HG03432 (cell line): Measurements from ENCODE around the gene CENPU.

ENCODE experiments used
- ATAC-seq: cut with Tn5 transposase; IDR thresholded peaks from one replicate; pipeline ENCODE4 v1.9.1; 2021; ENCODE audit warnings: mild to moderate bottlenecking, moderate library complexity; ENCODE audit not compliant: unreplicated experiment

The CENPU gene

GRCh38 chr4:184713887-184714286, 20.0 kb downstream of the CENPU start:
- ATAC-seq: no peak

- no peak for ATAC-seq
Observed at GRCh38 chr4:184712322-184712721, 21.6 kb downstream of the CENPU start.

DNA sequence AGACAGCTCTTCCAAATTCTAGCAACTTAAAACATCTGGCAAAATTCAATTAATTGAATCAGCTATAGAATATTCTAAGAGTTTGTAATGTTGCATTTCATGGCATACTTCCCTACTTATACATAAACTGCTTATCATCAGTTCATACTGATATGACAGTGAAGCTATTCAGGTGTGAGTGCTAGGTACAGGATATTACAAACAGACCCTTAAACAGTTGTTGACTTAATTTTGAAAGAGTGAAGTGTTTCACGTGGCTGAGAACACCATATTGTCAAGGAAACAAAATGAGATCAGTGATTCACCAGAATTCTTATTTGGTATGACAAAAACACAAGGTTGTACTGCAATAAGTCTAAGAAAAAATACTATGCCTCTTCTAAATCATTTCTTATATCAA, 27.4 kb downstream of the CENPU start:
- ATAC-seq: no peak

GRCh38 chr4:184705692-184706091, 28.2 kb downstream of the CENPU start:
- no peak for ATAC-seq

DNA sequence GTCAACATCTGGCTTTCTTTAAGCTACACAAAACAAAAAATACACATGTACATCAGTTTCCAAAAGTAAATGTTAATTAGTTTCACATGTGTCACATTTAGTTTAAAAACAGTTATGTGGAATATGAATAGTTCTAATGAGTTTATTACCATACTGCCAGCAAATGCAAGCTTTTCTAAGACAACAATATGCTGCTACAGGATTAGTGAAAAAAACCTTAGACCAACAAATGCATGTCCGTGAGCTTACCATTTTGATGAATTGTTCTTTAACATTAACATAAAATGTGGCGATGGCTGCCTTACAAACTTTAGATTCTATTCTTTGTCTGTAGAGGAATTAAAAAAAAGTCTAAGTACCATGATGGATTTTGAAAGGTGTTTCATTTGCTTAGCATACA, 31.8 kb downstream of the CENPU start:
- ATAC-seq: no peak

GRCh38 chr4:184699941-184700340, 34.0 kb downstream of the CENPU start:
- no peak for ATAC-seq

- ATAC-seq: no peak
Observed at GRCh38 chr4:184697956-184698355, 35.9 kb downstream of the CENPU start.

DNA sequence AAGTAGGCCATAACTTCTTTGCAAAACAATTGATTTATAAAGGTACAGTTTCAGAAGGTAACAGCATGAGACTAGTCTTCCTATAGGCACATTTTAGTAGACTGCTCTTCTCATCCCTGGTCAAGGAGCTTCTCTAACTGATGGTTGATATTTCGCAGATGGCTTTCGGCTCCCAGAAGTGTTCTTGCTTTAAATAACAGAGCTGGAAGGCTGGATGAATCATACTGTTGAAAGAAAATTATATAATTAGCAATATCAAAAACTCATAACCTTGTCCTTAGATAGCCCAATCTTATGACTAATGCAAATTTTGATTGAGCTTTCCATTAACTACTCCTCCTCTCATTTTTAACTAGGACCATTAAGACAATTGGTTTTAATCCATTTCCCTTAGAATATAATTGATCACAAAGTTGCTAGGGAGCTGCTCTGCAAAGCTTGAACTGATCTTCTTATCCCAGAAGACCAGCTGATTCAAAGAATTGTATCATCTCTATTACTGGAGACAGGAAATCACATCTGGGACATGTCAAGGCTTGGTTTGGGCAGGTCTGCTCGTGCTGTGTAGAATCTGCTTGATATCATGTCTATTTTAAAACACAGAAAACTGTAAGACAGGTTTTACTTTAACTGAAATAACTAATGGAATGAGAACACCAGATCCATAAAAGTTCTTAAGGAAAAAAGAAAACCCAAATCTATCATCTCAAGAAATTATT, 38.6 kb downstream of the CENPU start:
- ATAC-seq: no peak

- ATAC-seq: no peak
Observed at GRCh38 chr4:184694412-184694956, 39.4 kb downstream of the CENPU start.

- no peak for ATAC-seq
Observed at GRCh38 chr4:184693056-184693455, 40.8 kb downstream of the CENPU start.

DNA sequence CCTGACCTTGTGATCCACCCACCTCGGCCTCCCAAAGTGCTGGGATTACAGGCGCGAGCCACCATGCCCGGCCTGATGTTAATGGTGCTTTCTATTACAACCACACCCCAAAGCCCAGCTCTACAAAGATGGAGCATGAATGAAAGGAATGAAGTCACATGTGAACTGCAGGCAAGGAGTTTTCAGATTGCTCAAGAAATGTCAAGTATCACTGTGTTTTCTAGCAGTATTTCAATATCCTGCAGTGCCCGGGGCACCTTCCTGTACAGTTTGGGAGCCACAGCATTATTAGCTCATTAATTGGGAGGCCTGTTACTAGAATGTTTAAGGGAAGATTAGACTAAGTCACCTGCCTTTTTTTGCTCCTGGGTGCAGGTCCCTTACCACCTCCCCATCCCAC, 44.2 kb downstream of the CENPU start:
- ATAC-seq: no peak

GRCh38 chr4:184688447-184688846, 45.4 kb downstream of the CENPU start:
- ATAC-seq: no peak

DNA sequence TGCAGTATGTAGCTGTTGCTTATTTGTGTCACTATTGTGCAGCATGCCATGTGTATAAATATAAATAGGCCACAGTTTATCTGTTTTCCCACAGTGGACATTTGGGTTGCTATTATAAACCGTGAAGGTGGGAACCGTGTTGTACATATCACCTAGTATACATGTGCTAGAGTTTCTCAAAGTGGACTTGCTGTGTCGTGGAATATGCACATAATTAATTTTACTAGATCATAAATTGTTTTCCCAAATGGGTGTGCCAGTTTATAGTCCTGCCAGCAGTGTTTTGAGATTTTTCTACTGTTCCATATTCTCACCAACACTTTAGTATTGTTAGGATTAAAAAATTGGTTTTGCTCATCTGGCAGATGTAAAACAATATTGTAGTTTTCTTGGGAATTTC, 45.9 kb downstream of the CENPU start:
- ATAC-seq: no peak

- ATAC-seq: no peak
Observed at GRCh38 chr4:184684491-184685189, 49.3 kb downstream of the CENPU start.

DNA sequence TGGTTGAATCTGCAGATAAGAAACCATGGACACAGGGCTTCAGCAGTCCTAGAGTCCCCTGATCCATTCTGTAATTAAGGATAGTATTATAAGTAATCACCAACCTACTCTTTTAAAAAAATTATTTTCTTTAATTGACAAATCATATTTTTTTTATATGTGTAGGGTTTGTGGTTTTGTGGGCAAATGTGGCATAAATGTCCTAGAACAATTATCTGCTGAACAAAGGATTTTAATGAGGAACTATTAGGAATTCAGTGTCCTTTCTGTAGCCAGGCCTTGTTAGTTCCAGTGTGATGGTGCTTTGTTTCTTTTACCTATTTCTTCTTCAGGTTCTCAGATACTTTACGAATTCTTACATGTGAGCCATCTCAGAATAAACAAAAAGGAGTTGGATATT, 52.0 kb downstream of the CENPU start:
- ATAC-seq: no peak

DNA sequence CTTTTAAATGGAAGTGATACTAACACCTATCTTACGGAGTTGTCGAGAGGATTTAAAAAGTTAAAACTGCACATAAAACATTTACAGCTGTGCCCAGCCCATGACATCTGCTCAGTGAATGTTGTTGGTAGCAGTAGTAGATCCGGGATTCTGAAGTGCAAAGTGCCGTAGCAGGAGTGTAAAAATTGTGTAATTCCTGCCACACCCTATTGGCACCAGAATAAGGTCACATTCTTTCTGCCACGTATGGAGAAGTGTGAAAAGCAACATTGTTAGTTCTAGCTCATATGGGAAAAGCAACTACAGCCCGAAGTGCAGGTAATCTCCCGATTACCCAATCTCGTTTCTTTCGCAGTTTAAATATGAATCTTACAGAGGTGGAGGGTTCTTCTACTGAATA, 53.2 kb downstream of the CENPU start:
- ATAC-seq: no peak

DNA sequence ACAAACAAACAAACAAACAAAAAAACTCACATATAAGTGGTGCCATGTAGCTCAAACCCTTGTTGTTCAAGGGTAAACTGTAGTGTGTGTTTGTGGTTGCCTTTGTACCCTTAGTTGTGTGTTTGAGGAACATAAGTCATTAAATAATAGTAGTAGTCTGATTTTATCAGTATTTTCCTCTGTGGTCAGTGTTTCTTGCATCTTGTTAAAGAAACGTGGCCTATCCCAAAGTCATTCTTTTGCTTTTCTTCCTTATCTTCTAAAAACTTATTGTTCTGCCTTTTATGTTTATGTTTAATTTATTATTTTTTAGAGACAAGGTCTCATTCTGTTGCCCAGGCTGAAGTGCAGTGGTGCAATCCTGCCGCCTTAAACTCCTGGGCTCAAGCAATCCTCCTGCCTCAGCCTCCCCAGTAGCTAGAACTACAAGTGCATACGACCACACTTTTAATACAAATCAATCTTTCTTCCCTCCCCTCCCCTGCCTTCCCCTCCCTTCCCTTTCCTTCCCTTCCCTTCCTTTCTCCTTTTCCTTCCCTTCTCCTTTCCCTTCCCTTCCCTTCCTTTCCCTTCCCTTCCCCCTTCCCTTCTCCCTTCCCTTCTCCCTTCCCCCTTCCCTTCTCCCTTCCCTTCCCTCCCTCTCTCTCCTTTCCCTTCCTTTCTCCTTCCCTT, 57.9 kb downstream of the CENPU start:
- no peak for ATAC-seq

GRCh38 chr4:184675018-184675417, 58.9 kb downstream of the CENPU start:
- ATAC-seq: no peak

DNA sequence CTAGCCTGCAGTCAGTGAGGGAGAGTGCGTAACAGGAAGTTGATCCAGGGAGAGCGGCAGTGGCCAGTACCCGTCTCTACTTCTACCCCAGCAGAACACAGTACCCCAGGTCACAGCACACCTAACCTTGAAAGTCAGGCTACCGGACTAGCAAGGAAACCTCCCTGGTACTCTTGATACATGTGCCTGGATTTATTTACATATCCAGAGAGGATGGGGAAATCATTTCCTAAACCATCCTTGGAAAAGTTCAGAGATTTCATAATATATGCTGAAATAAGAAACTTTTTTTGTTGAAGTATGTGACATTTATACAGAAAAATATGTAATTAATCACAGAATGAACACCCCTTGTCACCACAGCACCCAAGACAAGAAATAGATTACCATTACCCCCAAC, 59.9 kb downstream of the CENPU start:
- ATAC-seq: no peak

DNA sequence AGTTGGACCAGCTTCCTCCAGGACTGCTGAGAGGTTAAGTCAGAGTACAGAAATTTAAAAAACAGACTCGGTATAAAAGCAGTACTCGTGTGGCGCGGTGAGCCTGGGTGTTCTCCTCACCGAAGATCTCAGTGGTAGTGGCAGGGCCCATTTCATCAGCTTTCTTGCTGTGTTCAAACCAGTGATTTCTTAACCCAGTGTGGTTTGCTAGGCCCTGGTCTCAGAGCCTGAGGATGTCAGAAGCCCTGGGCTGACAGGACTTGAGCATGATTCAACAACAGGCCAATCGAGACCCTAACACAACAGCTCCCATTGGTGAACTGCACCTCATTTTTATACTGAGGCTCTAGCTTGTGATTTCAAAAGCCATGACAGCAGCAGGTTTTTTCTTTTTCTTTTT, 61.2 kb downstream of the CENPU start:
- no peak for ATAC-seq

- ATAC-seq: no peak
Observed at GRCh38 chr4:184671101-184671500, 62.8 kb downstream of the CENPU start.

DNA sequence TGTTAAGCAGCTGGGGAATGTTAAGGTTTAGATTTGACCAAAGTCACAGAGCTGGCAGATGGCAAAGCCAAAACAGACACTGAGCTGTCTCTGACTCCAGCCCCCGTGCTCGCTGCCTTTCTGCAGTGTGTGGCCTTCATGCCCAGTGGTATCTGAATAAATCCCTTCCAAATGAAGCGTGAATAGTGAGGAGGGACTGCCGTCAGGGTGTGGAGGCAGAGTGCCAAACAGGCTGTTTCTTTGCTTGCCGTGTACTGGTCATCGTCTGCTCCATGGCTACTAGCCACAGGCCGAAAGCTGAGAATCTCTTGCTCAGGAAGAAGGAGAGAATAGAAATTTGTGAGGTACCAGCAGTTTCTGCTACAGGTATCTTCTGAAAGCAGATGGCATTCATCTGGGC, 64.6 kb downstream of the CENPU start:
- no peak for ATAC-seq
